K562 (cell line): ENCODE measurements around the gene VPS16. TPM values are rescaled to one million over a fixed set of nuclear protein-coding genes. Genes with fewer than 3 reads are reported as not detected.

Source experiments
- BACH1 ChIP-seq: fragments of 200-800 bp; sonication (Bioruptor generic); IDR thresholded peaks from 2 replicates; pipeline ENCODE4 v1.6.1; 2016; ENCODE audit warnings: missing genetic modification characterization, missing compliant biosample characterization
- CBX2 ChIP-seq: fragments of 200-600 bp; sonication (generic); IDR thresholded peaks from one replicate; pipeline ENCODE4 v1.6.1; 2012; ENCODE audit warnings: mild to moderate bottlenecking, low read length, inconsistent platforms; ENCODE audit not compliant: insufficient read depth, poor library complexity, severe bottlenecking
- CREB1 ChIP-seq, 2 experiments: sonication (generic) in 1 of 2; formaldehyde crosslinking in 1 of 2; IDR thresholded peaks; 2 replicates each; pipeline versions ENCODE4 v1.6.1 to v1.8.0; 2012 to 2022; ENCODE audit warnings: inconsistent platforms in 1 of 2, mild to moderate bottlenecking in 1 of 2, missing genetic modification reagents in 1 of 2, moderate library complexity in 1 of 2
- CXXC5 ChIP-seq: fragments of 250-450 bp; sonication (Bioruptor Pico); IDR thresholded peaks from 2 replicates; pipeline ENCODE4 v1.8.0; 2022; ENCODE audit warnings: inconsistent platforms, mild to moderate bottlenecking, moderate library complexity
- FOS ChIP-seq: IDR thresholded peaks from 3 replicates; pipeline ENCODE4 v1.6.1; 2011; ENCODE audit not compliant: insufficient read length; ENCODE audit errors: extremely low read depth
- FOXM1 ChIP-seq, 2 experiments: fragments of 450-650 bp in 1 of 2; sonication (generic) in 1 of 2; formaldehyde crosslinking in 1 of 2; IDR thresholded peaks; 2 replicates each; pipeline versions ENCODE4 v1.6.1 to v1.9.0; 2017 to 2022; ENCODE audit warnings: low read depth in 2 of 2, mild to moderate bottlenecking in 2 of 2, missing genetic modification reagents in 1 of 2, moderate library complexity in 1 of 2
- HOXB6 ChIP-seq: fragments of 250-450 bp; sonication (Bioruptor Pico); IDR thresholded peaks from 2 replicates; pipeline ENCODE4 v1.5.1; 2022; ENCODE audit warnings: mild to moderate bottlenecking, borderline replicate concordance
- LARP7 ChIP-seq: fragments of 450-650 bp; IDR thresholded peaks from 2 replicates; pipeline ENCODE4 v1.6.1; 2016
- MIER1 ChIP-seq: fragments of 450-650 bp; IDR thresholded peaks from 2 replicates; pipeline ENCODE4 v1.6.1; 2016; ENCODE audit warnings: antibody characterized with exemption, mild to moderate bottlenecking, low read depth
- NEUROD1 ChIP-seq: fragments of 150-350 bp; IDR thresholded peaks from 2 replicates; pipeline ENCODE4 v1.6.1; 2014; ENCODE audit warnings: borderline replicate concordance, low read length, low read depth; ENCODE audit not compliant: partially characterized antibody
- NR2F6 ChIP-seq: fragments of 450-650 bp; formaldehyde crosslinking; IDR thresholded peaks from 2 replicates; pipeline ENCODE4 v1.4.0; 2020; ENCODE audit warnings: mild to moderate bottlenecking
- POLR2A ChIP-seq: fragments of 450-650 bp; conservative IDR thresholded peaks from 2 replicates; pipeline ENCODE4 v1.6.1; 2016
- PTBP1 ChIP-seq: fragments of 200-400 bp; formaldehyde crosslinking; IDR thresholded peaks from 2 replicates; pipeline ENCODE4 v1.6.1; 2017; ENCODE audit warnings: low read depth, low read length
- RAD21 ChIP-seq, 2 experiments: fragments of 250-450 bp in 1 of 2; fragments of 450-650 bp in 1 of 2; sonication (Bioruptor Pico) in 1 of 2; formaldehyde crosslinking in 1 of 2; IDR thresholded peaks in 1 of 2; conservative IDR thresholded peaks in 1 of 2; 2 replicates each; pipeline versions ENCODE4 v1.4.0 to v1.8.0; 2020 to 2022; ENCODE audit warnings: mild to moderate bottlenecking in 2 of 2, moderate library complexity in 1 of 2
- RBM22 ChIP-seq: fragments of 200-400 bp; formaldehyde crosslinking; IDR thresholded peaks from 2 replicates; pipeline ENCODE4 v1.6.1; 2018; ENCODE audit warnings: low read length, low read depth; ENCODE audit not compliant: poor library complexity, severe bottlenecking
- RCOR1 ChIP-seq, 2 experiments: IDR thresholded peaks; 2 replicates each; pipeline ENCODE4 v1.6.1; 2012; ENCODE audit warnings: low read depth in 2 of 2, low read length in 2 of 2, borderline replicate concordance in 1 of 2, improper control_type of control experiment in 1 of 2
- STAT5A ChIP-seq: IDR thresholded peaks from 2 replicates; pipeline ENCODE4 v1.6.1; 2012; ENCODE audit warnings: low read length, inconsistent platforms, borderline replicate concordance
- ZFP30 ChIP-seq: fragments of 250-450 bp; sonication (Bioruptor Pico); IDR thresholded peaks from 2 replicates; pipeline ENCODE4 v1.8.0; 2022; ENCODE audit warnings: moderate library complexity, mild to moderate bottlenecking, inconsistent platforms, borderline replicate concordance
- ZNF785 ChIP-seq: fragments of 250-450 bp; sonication (Bioruptor Pico); IDR thresholded peaks from 2 replicates; pipeline ENCODE4 v1.4.0; 2020; ENCODE audit warnings: mild to moderate bottlenecking
- ZZZ3 ChIP-seq: fragments of 450-650 bp; IDR thresholded peaks from 2 replicates; pipeline ENCODE4 v1.6.1; 2016; ENCODE audit warnings: antibody characterized with exemption, mild to moderate bottlenecking, moderate library complexity
- polyA plus RNA-seq, 8 experiments: library from polyadenylated mRNA; depleted of rRNA in 4 of 8; stranded (reverse) in 5 of 8; unstranded in 3 of 8; fragments of >200 nt; fragmentation: Nextera tagmentation in 2 of 8; fragmentation: Illumina TruSeq in 1 of 8; extraction: Ambion mirVana in 2 of 8; extraction: Trizol in 1 of 8; gene quantifications; 2 replicates each; pipeline versions ENCODE4 v1.2.1 to v1.2.3, GENCODE V29; 2011 to 2014; ENCODE audit warnings: inconsistent platforms in 1 of 8, missing spikeins in 1 of 8
- total RNA-seq, 7 experiments: library from RNA; depleted of rRNA in 6 of 7; stranded (reverse); fragments of >200 nt in 6 of 7; fragmentation: Illumina TruSeq in 2 of 7; extraction: Trizol in 2 of 7; gene quantifications; 2 replicates each; pipeline versions ENCODE4 v1.2.1 to v1.2.3, GENCODE V29; 2011 to 2021; ENCODE audit warnings: low replicate concordance in 1 of 7
- TF ChIP-seq, protein P1 (sequence below): IDR thresholded peaks from 2 replicates; pipeline ENCODE4 v1.6.1; 2016; ENCODE audit warnings: missing genetic modification characterization, missing compliant biosample characterization
- TF ChIP-seq, protein P2 (sequence below): fragments of 450-650 bp; IDR thresholded peaks from 2 replicates; pipeline ENCODE4 v1.6.1; 2016
- TF ChIP-seq, protein P3 (sequence below): sonication (generic); formaldehyde crosslinking; IDR thresholded peaks from 2 replicates; pipeline ENCODE4 v1.8.1; 2022; ENCODE audit warnings: missing genetic modification reagents
- TF ChIP-seq, protein P4 (sequence below): sonication (generic); formaldehyde crosslinking; IDR thresholded peaks from 2 replicates; pipeline ENCODE4 v1.8.0; 2022; ENCODE audit warnings: missing genetic modification reagents, mild to moderate bottlenecking, moderate library complexity, borderline replicate concordance

The VPS16 gene
- total and polyA plus RNA-seq, 9 of the 15 experiments (the other 6 are each of a cell fraction or from before 2014, with no cell fraction given): 6.8 to 24.7 (median 14.0) TPM

DNA sequence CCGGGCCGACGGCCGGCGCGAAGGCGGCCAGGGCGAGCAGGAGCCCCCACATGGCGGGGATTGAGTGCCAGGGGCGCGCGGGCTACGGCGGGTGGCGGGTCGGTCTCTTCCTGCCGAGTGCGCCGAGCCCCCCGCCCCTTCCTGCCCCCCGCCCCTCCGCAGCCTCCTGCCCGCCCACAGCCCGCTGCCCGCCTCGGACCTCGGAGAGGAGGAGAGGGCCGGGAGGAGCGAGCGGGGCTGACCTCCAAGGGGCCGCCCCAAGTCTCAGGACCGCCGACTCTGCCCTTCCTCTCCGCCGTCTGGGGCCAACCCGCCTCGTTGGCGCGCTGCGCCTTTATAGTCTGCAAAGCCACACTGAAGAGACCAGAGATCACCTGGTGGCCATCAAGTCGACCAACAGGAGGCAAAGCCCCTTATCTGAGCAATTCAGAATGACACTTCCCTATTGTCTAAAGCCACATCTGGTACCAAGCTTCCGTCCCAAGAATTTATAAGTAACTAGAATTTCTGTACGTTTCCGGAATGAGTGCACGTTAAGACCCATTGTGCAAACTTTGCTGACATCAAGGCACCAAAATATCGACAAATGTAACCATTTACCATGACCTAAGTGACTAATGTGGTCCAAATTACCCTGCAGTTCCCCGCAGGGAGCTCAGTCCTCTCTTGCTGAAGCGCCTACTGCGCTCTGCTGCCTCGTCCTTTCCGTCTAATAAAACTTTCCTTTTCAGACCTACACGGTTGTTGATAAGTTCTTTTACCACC, 39.8 kb upstream of the VPS16 start, which contains the start of gene CPXM1 (continued):
- TF ChIP-seq FOXM1 (IDR thresholded peaks at IDR 0.05; ENCODE audit: low read depth) (0 out of 2 replicates have a peak, but pooled peaks have one; percentile 31), FOXM1 (CRISPR knock-in tag; IDR thresholded peaks at IDR 0.05; ENCODE audit: low read depth) (no peak), CREB1 (IDR thresholded peaks at IDR 0.05) (no peak), CREB1 (CRISPR knock-in tag; IDR thresholded peaks at IDR 0.05) (no peak), HOXB6 (no peak), ZNF785 (CRISPR knock-in tag) (no peak), POLR2A (no peak), BACH1 (tag) (no peak), MIER1 (no peak), ZZZ3 (no peak), NR2F6 (CRISPR knock-in tag) (no peak), RBM22 (no peak), RAD21 (CRISPR knock-in tag; conservative IDR thresholded peaks at IDR 0.05 in 1 of 2, IDR thresholded peaks at IDR 0.05 in 1 of 2) (no peak), STAT5A (peak; percentile 66), RCOR1 (IDR thresholded peaks at IDR 0.05; ENCODE audit: borderline replicate concordance in 1 of 2, low read depth in 2 of 2, low read length in 2 of 2) (0 out of 4 replicates have a peak, but pooled peaks of 1 of the 2 experiments have one; percentile 27), FOS (no peak), ZFP30 (CRISPR knock-in tag) (no peak), NEUROD1 (no peak), PTBP1 (no peak), CXXC5 (CRISPR knock-in tag) (peak; percentile 43; the same call in 1 of the 2 replicates), CBX2 (no peak), LARP7 (no peak)
- TF ChIP-seq, protein P1, sequence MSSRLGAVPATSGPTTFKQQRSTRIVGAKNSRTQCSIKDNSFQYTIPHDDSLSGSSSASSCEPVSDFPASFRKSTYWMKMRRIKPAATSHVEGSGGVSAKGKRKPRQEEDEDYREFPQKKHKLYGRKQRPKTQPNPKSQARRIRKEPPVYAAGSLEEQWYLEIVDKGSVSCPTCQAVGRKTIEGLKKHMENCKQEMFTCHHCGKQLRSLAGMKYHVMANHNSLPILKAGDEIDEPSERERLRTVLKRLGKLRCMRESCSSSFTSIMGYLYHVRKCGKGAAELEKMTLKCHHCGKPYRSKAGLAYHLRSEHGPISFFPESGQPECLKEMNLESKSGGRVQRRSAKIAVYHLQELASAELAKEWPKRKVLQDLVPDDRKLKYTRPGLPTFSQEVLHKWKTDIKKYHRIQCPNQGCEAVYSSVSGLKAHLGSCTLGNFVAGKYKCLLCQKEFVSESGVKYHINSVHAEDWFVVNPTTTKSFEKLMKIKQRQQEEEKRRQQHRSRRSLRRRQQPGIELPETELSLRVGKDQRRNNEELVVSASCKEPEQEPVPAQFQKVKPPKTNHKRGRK (tag): no peak
- TF ChIP-seq, protein P2, sequence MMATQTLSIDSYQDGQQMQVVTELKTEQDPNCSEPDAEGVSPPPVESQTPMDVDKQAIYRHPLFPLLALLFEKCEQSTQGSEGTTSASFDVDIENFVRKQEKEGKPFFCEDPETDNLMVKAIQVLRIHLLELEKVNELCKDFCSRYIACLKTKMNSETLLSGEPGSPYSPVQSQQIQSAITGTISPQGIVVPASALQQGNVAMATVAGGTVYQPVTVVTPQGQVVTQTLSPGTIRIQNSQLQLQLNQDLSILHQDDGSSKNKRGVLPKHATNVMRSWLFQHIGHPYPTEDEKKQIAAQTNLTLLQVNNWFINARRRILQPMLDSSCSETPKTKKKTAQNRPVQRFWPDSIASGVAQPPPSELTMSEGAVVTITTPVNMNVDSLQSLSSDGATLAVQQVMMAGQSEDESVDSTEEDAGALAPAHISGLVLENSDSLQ: no peak
- TF ChIP-seq, protein P3, sequence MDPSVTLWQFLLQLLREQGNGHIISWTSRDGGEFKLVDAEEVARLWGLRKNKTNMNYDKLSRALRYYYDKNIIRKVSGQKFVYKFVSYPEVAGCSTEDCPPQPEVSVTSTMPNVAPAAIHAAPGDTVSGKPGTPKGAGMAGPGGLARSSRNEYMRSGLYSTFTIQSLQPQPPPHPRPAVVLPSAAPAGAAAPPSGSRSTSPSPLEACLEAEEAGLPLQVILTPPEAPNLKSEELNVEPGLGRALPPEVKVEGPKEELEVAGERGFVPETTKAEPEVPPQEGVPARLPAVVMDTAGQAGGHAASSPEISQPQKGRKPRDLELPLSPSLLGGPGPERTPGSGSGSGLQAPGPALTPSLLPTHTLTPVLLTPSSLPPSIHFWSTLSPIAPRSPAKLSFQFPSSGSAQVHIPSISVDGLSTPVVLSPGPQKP (CRISPR knock-in tag): no peak
- TF ChIP-seq, protein P4, sequence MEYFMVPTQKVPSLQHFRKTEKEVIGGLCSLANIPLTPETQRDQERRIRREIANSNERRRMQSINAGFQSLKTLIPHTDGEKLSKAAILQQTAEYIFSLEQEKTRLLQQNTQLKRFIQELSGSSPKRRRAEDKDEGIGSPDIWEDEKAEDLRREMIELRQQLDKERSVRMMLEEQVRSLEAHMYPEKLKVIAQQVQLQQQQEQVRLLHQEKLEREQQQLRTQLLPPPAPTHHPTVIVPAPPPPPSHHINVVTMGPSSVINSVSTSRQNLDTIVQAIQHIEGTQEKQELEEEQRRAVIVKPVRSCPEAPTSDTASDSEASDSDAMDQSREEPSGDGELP (CRISPR knock-in tag): peak; percentile 68; the same call in 1 of the 2 replicates
